HepG2 (cell line): Measurements from ENCODE around the gene RBM47. TPM values are rescaled to one million over a fixed set of nuclear protein-coding genes. Genes with fewer than 3 reads are reported as not detected.

Experiments
- ARHGAP35 ChIP-seq: sonication (generic); formaldehyde crosslinking; IDR thresholded peaks from 2 replicates; pipeline ENCODE4 v1.9.0; 2022; ENCODE audit warnings: mild to moderate bottlenecking, inconsistent platforms, moderate library complexity, missing genetic modification reagents, borderline replicate concordance
- ARID2 ChIP-seq: sonication (generic); formaldehyde crosslinking; IDR thresholded peaks from 2 replicates; pipeline ENCODE4 v1.8.1; 2022; ENCODE audit warnings: mild to moderate bottlenecking, missing genetic modification reagents, borderline replicate concordance
- ATF7 ChIP-seq, 2 experiments: fragments of 450-650 bp in 1 of 2; sonication (generic) in 1 of 2; formaldehyde crosslinking in 1 of 2; IDR thresholded peaks; 2 replicates each; pipeline versions ENCODE4 v1.4.0 to v1.6.1; 2016 to 2020; ENCODE audit warnings: antibody characterized with exemption in 1 of 2, mild to moderate bottlenecking in 1 of 2, missing genetic modification reagents in 1 of 2
- FOXC1 ChIP-seq: sonication (generic); formaldehyde crosslinking; IDR thresholded peaks from 2 replicates; pipeline ENCODE4 v1.8.0; 2022; ENCODE audit warnings: mild to moderate bottlenecking, missing genetic modification reagents, borderline replicate concordance
- FOXP1 ChIP-seq, 2 experiments: fragments of 450-650 bp in 1 of 2; IDR thresholded peaks; 2 replicates each; pipeline ENCODE4 v1.6.1; 2017 to 2018; ENCODE audit warnings: antibody characterized with exemption in 1 of 2
- HES4 ChIP-seq: sonication (generic); formaldehyde crosslinking; IDR thresholded peaks from 2 replicates; pipeline ENCODE4 v1.9.0; 2021; ENCODE audit warnings: mild to moderate bottlenecking, missing genetic modification reagents, borderline replicate concordance
- SIN3B ChIP-seq: fragments of 150-350 bp; IDR thresholded peaks from 2 replicates; pipeline ENCODE4 v1.6.1; 2014; ENCODE audit warnings: low read length
- SMARCC2 ChIP-seq: fragments of 450-650 bp; IDR thresholded peaks from 2 replicates; pipeline ENCODE4 v1.6.1; 2017; ENCODE audit warnings: antibody characterized with exemption, mild to moderate bottlenecking
- TAF15 ChIP-seq: fragments of 200-400 bp; formaldehyde crosslinking; IDR thresholded peaks from one replicate; pipeline ENCODE4 v1.6.1; 2018; ENCODE audit warnings: mild to moderate bottlenecking, low read depth, low read length; ENCODE audit not compliant: poor library complexity, severe bottlenecking
- TARDBP ChIP-seq: sonication (generic); formaldehyde crosslinking; IDR thresholded peaks from 2 replicates; pipeline ENCODE4 v1.8.0; 2022; ENCODE audit warnings: mild to moderate bottlenecking, missing genetic modification reagents
- TEAD2 ChIP-seq: sonication (generic); formaldehyde crosslinking; IDR thresholded peaks from 2 replicates; pipeline ENCODE4 v1.9.0; 2021; ENCODE audit warnings: missing genetic modification reagents
- ZKSCAN1 ChIP-seq: fragments of 150-350 bp; IDR thresholded peaks from 2 replicates; pipeline ENCODE4 v1.6.1; 2014; ENCODE audit warnings: low read length
- ZNF264 ChIP-seq: sonication (generic); formaldehyde crosslinking; IDR thresholded peaks from 2 replicates; pipeline ENCODE4 v1.4.0; 2020; ENCODE audit warnings: missing genetic modification reagents
- ZNF350 ChIP-seq: sonication (generic); formaldehyde crosslinking; IDR thresholded peaks from 2 replicates; pipeline ENCODE4 v1.4.0; 2020; ENCODE audit warnings: mild to moderate bottlenecking, low read depth, missing genetic modification reagents, borderline replicate concordance
- ZNF572 ChIP-seq: sonication (generic); formaldehyde crosslinking; IDR thresholded peaks from 2 replicates; pipeline ENCODE4 v1.5.1; 2020; ENCODE audit warnings: mild to moderate bottlenecking, missing genetic modification reagents
- ZNF788 ChIP-seq: sonication (generic); formaldehyde crosslinking; IDR thresholded peaks from 2 replicates; pipeline ENCODE4 v1.5.0; 2020; ENCODE audit warnings: mild to moderate bottlenecking, missing genetic modification reagents, borderline replicate concordance
- polyA plus RNA-seq, 8 experiments: library from polyadenylated mRNA; depleted of rRNA in 3 of 8; stranded (reverse) in 7 of 8; unstranded in 1 of 8; fragments of >200 nt; fragmentation: Illumina TruSeq in 4 of 8; extraction: Trizol in 4 of 8; gene quantifications; 2 replicates each; pipeline versions ENCODE4 v1.2.1 to v1.2.3, GENCODE V29; 2011 to 2016; ENCODE audit warnings: low read depth in 4 of 8, missing spikeins in 1 of 8, mixed read lengths in 1 of 8; ENCODE audit not compliant: insufficient read depth in 1 of 8
- total RNA-seq, 5 experiments: library from RNA; depleted of rRNA; stranded (reverse); fragments of >200 nt; fragmentation: Illumina TruSeq; extraction: Trizol; gene quantifications; 2 replicates each; pipeline ENCODE4 v1.2.3, GENCODE V29; 2016; ENCODE audit warnings: low read depth in 1 of 5
- TF ChIP-seq, protein P1 (sequence below): IDR thresholded peaks from 2 replicates; pipeline ENCODE4 v1.6.1; 2016
- TF ChIP-seq, protein P2 (sequence below): sonication (generic); formaldehyde crosslinking; IDR thresholded peaks from 2 replicates; pipeline ENCODE4 v1.5.0; 2020; ENCODE audit warnings: missing genetic modification reagents
- TF ChIP-seq, protein P3 (sequence below): IDR thresholded peaks from 2 replicates; pipeline ENCODE4 v1.6.1; 2016; ENCODE audit warnings: low read depth, borderline replicate concordance
- TF ChIP-seq, protein P4 (sequence below): sonication (generic); formaldehyde crosslinking; IDR thresholded peaks from 2 replicates; pipeline ENCODE4 v1.5.1; 2020; ENCODE audit warnings: mild to moderate bottlenecking, missing genetic modification reagents, moderate library complexity
- TF ChIP-seq, protein P5 (sequence below): sonication (generic); formaldehyde crosslinking; IDR thresholded peaks from 2 replicates; pipeline ENCODE4 v1.4.0; 2020; ENCODE audit warnings: missing genetic modification reagents

Gene RBM47
- total and polyA plus RNA-seq, 2 of the 13 experiments (the other 11 are each of a cell fraction or from before 2014, with no cell fraction given), result 1.2 to 2.5 TPM

DNA sequence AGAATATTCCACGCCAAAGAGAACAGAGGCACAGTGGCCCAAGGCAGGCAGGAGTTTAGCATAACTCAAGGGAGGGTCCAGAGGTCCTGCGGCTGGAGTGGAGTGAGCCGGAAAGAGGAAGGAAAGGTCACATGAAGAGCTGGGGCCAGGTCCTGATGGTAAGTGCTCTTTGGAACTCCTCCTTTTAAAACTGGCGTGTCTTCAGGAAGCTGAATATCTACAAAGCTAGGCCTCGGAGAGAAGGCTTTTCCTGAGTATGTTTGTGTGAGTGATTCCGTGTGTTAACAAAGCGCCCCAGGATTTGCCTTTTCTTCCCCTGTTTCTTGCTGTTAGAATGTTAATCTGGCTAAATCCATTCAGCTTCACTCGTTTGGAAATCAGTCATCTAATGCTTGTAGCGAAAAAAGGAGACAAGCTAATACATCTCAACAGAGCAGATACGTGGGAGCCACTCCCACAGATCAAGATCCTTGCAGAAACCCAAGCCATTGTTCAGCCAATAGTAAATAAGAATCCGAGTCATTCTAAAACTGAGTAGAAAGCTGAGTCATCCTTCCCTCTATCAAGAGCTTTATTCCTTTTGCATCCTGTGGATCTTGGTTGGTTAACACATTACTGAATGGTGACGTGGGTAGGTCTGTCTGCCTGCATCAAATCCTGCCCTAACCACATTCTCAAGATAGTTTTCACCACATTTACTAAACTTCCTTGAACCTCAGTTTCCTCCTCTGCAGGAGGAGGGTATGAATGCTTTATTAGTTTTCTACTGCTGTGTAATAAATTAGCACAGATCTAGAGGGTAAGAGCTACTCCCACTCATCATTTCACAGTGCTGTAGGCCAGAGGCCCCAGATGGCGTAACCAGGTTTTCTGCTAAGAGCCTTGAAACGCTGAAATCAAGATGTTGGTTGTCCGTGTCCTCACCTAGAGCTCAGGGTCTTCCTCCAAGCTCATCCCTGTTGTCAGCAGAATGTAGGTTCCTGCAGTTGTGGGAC is 43.2 kb upstream of the RBM47 start (continued):
- TF ChIP-seq ZNF350, result no peak
- no peak for TF ChIP-seq ARID2 (CRISPR knock-in tag)
- no peak for TF ChIP-seq TEAD2 (CRISPR knock-in tag)
- TF ChIP-seq ZNF264 (CRISPR knock-in tag), result no peak
- no peak; the same call in 1 of the 2 replicates for TF ChIP-seq ZNF788 (CRISPR knock-in tag)
- no peak for TF ChIP-seq SMARCC2
- no peak for TF ChIP-seq HES4 (CRISPR knock-in tag)
- TF ChIP-seq, protein P1, sequence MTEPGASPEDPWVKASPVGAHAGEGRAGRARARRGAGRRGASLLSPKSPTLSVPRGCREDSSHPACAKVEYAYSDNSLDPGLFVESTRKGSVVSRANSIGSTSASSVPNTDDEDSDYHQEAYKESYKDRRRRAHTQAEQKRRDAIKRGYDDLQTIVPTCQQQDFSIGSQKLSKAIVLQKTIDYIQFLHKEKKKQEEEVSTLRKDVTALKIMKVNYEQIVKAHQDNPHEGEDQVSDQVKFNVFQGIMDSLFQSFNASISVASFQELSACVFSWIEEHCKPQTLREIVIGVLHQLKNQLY (CRISPR knock-in tag), result no peak
- TF ChIP-seq SIN3B, result no peak
- TF ChIP-seq, protein P2, sequence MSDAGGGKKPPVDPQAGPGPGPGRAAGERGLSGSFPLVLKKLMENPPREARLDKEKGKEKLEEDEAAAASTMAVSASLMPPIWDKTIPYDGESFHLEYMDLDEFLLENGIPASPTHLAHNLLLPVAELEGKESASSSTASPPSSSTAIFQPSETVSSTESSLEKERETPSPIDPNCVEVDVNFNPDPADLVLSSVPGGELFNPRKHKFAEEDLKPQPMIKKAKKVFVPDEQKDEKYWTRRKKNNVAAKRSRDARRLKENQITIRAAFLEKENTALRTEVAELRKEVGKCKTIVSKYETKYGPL (CRISPR knock-in tag), result no peak
- TF ChIP-seq TARDBP (CRISPR knock-in tag), result 0 out of 2 replicates have a peak, but pooled peaks have one; percentile 24
- no peak for TF ChIP-seq ZNF572 (CRISPR knock-in tag)
- no peak for TF ChIP-seq FOXC1 (CRISPR knock-in tag)
- TF ChIP-seq, protein P3, sequence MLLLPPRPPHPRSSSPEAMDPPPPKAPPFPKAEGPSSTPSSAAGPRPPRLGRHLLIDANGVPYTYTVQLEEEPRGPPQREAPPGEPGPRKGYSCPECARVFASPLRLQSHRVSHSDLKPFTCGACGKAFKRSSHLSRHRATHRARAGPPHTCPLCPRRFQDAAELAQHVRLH, result no peak
- TF ChIP-seq ZKSCAN1, result no peak
- no peak for TF ChIP-seq ATF7 (IDR thresholded peaks at IDR 0.05)
- no peak for TF ChIP-seq ATF7 (CRISPR knock-in tag; IDR thresholded peaks at IDR 0.05)
- TF ChIP-seq ARHGAP35 (CRISPR knock-in tag), result no peak
- TF ChIP-seq, protein P4, sequence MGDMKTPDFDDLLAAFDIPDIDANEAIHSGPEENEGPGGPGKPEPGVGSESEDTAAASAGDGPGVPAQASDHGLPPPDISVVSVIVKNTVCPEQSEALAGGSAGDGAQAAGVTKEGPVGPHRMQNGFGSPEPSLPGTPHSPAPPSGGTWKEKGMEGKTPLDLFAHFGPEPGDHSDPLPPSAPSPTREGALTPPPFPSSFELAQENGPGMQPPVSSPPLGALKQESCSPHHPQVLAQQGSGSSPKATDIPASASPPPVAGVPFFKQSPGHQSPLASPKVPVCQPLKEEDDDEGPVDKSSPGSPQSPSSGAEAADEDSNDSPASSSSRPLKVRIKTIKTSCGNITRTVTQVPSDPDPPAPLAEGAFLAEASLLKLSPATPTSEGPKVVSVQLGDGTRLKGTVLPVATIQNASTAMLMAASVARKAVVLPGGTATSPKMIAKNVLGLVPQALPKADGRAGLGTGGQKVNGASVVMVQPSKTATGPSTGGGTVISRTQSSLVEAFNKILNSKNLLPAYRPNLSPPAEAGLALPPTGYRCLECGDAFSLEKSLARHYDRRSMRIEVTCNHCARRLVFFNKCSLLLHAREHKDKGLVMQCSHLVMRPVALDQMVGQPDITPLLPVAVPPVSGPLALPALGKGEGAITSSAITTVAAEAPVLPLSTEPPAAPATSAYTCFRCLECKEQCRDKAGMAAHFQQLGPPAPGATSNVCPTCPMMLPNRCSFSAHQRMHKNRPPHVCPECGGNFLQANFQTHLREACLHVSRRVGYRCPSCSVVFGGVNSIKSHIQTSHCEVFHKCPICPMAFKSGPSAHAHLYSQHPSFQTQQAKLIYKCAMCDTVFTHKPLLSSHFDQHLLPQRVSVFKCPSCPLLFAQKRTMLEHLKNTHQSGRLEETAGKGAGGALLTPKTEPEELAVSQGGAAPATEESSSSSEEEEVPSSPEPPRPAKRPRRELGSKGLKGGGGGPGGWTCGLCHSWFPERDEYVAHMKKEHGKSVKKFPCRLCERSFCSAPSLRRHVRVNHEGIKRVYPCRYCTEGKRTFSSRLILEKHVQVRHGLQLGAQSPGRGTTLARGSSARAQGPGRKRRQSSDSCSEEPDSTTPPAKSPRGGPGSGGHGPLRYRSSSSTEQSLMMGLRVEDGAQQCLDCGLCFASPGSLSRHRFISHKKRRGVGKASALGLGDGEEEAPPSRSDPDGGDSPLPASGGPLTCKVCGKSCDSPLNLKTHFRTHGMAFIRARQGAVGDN (CRISPR knock-in tag), result 0 out of 2 replicates have a peak, but pooled peaks have one; percentile 17
- TF ChIP-seq, protein P5, sequence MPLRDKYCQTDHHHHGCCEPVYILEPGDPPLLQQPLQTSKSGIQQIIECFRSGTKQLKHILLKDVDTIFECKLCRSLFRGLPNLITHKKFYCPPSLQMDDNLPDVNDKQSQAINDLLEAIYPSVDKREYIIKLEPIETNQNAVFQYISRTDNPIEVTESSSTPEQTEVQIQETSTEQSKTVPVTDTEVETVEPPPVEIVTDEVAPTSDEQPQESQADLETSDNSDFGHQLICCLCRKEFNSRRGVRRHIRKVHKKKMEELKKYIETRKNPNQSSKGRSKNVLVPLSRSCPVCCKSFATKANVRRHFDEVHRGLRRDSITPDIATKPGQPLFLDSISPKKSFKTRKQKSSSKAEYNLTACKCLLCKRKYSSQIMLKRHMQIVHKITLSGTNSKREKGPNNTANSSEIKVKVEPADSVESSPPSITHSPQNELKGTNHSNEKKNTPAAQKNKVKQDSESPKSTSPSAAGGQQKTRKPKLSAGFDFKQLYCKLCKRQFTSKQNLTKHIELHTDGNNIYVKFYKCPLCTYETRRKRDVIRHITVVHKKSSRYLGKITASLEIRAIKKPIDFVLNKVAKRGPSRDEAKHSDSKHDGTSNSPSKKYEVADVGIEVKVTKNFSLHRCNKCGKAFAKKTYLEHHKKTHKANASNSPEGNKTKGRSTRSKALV (CRISPR knock-in tag), result no peak
- TF ChIP-seq FOXP1 (IDR thresholded peaks at IDR 0.05), result no peak
- TF ChIP-seq FOXP1 (CRISPR knock-in tag; IDR thresholded peaks at IDR 0.05), result no peak
- no peak for TF ChIP-seq TAF15
